Measurements from ENCODE around the gene RAB27B. TPM values are rescaled to one million over a fixed set of nuclear protein-coding genes. Genes with fewer than 3 reads are reported as not detected.

RAB27B gene
- total RNA-seq, 1 donor from 2014 or later, result 0.44 TPM

DNA sequence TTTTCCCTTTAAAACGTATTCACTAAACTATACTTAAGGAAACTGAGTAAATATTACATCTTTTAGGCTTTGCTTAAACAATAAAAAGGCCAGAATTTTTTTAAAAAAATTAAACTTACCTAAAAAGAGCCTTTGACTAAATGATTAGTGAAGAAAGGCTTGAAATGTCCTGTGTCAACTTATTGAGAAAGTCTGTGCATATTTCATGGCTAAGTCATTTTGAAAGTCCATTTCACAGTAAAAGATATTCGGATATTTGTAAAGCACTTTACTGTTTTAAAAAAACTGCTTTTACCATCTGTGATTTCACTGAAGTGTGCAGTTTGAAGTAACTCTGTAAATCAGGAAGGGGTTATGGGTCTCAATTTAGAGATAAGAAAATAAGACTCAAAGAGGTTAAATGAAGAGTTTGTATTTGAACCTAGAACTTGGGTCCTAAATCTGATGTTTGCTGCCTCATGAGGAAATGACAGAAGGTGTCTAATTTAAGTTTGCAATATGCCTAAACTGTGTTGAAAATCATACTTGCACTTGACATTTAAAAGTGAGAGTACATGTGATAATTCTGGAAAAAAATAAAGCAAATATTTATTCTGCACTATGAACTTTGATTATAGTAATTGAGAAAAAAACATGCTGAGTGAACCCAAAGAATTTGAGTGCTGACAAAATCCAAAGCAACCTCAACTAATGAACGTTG lies 50.5 kb downstream of the RAB27B start:
- TF ChIP-seq, protein P1, sequence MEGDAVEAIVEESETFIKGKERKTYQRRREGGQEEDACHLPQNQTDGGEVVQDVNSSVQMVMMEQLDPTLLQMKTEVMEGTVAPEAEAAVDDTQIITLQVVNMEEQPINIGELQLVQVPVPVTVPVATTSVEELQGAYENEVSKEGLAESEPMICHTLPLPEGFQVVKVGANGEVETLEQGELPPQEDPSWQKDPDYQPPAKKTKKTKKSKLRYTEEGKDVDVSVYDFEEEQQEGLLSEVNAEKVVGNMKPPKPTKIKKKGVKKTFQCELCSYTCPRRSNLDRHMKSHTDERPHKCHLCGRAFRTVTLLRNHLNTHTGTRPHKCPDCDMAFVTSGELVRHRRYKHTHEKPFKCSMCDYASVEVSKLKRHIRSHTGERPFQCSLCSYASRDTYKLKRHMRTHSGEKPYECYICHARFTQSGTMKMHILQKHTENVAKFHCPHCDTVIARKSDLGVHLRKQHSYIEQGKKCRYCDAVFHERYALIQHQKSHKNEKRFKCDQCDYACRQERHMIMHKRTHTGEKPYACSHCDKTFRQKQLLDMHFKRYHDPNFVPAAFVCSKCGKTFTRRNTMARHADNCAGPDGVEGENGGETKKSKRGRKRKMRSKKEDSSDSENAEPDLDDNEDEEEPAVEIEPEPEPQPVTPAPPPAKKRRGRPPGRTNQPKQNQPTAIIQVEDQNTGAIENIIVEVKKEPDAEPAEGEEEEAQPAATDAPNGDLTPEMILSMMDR (conservative IDR thresholded peaks at IDR 0.05), result no peak
- no peak for DNase-seq (ENCODE audit: low read depth, low spot score)
- H3K4me1 Mint-ChIP-seq, result peaks cover 24% of the 10 kb centered on the region
- H3K27ac Mint-ChIP-seq (ENCODE audit: unreplicated experiment), result no peak overlapping the region
- H3K4me3 Mint-ChIP-seq, result no peak overlapping the region
- no peaks in the 10 kb centered on the region for H3K27me3 Mint-ChIP-seq (ENCODE audit: low read depth)
- H3K9me3 Mint-ChIP-seq, result no peaks in the 10 kb centered on the region
- no peaks in the 10 kb centered on the region for H3K36me3 Mint-ChIP-seq (ENCODE audit: low read depth)

DNA sequence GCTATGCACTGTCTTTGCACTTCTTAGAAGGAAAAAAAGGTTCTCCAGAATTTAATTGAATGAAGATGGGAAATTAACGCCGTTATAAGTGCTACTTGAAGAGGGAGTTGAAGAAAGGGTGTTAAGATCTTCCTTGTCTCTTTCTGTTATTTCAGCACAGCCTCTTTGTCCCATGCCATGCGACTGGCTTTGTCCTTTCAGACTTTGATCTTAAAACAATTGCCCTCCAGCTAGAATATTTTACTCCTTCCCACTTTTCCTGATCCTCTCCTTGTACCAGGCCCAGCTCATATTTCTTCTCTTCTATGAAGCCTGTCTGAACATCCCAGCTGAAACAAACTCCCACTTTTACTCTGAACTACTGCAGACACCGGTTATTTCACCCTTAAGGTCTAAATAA lies 51.4 kb downstream of the RAB27B start:
- DNase-seq (ENCODE audit: low read depth, low spot score), result no peak
- no peaks in the 10 kb centered on the region for H3K36me3 Mint-ChIP-seq (ENCODE audit: low read depth)
- no peak overlapping the region for H3K4me3 Mint-ChIP-seq
- no peak overlapping the region for H3K27ac Mint-ChIP-seq (ENCODE audit: unreplicated experiment)
- no peaks in the 10 kb centered on the region for H3K9me3 Mint-ChIP-seq
- no peaks in the 10 kb centered on the region for H3K27me3 Mint-ChIP-seq (ENCODE audit: low read depth)
- TF ChIP-seq, protein P1 (conservative IDR thresholded peaks at IDR 0.05), result no peak
- H3K4me1 Mint-ChIP-seq, result peaks cover 19% of the 10 kb centered on the region

- DNase-seq (ENCODE audit: low read depth, low spot score), result no peak
- TF ChIP-seq, protein P1 (conservative IDR thresholded peaks at IDR 0.05), result no peak
- no peaks in the 10 kb centered on the region for H3K9me3 Mint-ChIP-seq
- H3K4me1 Mint-ChIP-seq, result peaks cover 19% of the 10 kb centered on the region
- H3K27ac Mint-ChIP-seq (ENCODE audit: unreplicated experiment), result no peak overlapping the region
- no peaks in the 10 kb centered on the region for H3K36me3 Mint-ChIP-seq (ENCODE audit: low read depth)
- no peak overlapping the region for H3K4me3 Mint-ChIP-seq
- H3K27me3 Mint-ChIP-seq (ENCODE audit: low read depth), result no peaks in the 10 kb centered on the region
These were observed 52.3 kb downstream of the RAB27B start for GRCh38 chr18:54880395-54881105.

DNA sequence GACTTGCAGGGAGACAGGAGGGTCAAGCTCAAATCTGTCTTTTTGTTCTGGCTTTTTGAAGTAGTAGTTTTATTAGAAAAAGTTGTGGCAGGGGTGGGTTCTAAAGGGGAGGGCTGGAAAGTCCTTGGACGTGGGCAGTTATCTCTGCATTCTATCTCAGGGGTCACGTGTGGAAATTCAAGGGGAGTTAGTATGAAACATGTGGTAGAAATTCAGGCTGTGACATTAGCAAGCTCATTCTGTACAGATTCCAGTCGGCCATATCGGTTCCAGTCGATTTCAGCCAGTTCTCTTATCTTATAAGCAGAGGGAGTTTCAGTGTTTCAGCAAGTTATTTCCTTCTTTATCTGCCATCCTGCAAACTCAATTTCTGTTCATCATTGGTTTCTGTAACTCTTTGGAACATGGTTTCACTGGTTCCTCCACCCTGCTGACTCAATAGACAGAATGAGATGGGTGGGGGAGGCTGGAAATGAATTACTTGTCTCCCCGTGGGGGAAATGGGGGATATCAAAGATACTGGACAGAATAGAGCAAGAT lies 53.0 kb downstream of the RAB27B start:
- DNase-seq (ENCODE audit: low read depth, low spot score), result no peak
- peaks cover 19% of the 10 kb centered on the region for H3K4me1 Mint-ChIP-seq
- TF ChIP-seq, protein P1 (conservative IDR thresholded peaks at IDR 0.05), result no peak
- H3K4me3 Mint-ChIP-seq, result no peak overlapping the region
- no peaks in the 10 kb centered on the region for H3K27me3 Mint-ChIP-seq (ENCODE audit: low read depth)
- H3K36me3 Mint-ChIP-seq (ENCODE audit: low read depth), result no peaks in the 10 kb centered on the region
- H3K27ac Mint-ChIP-seq (ENCODE audit: unreplicated experiment), result no peak overlapping the region
- H3K9me3 Mint-ChIP-seq, result peaks cover 3% of the 10 kb centered on the region

- TF ChIP-seq, protein P1 (conservative IDR thresholded peaks at IDR 0.05), result no peak
- H3K27ac Mint-ChIP-seq (ENCODE audit: unreplicated experiment), result no peak overlapping the region
- H3K36me3 Mint-ChIP-seq (ENCODE audit: low read depth), result no peaks in the 10 kb centered on the region
- H3K9me3 Mint-ChIP-seq, result peaks cover 3% of the 10 kb centered on the region
- no peak for DNase-seq (ENCODE audit: low read depth, low spot score)
- no peaks in the 10 kb centered on the region for H3K27me3 Mint-ChIP-seq (ENCODE audit: low read depth)
- peaks cover 19% of the 10 kb centered on the region for H3K4me1 Mint-ChIP-seq
- no peak overlapping the region for H3K4me3 Mint-ChIP-seq
These were observed 54.0 kb downstream of the RAB27B start for GRCh38 chr18:54882318-54882717.

Measured in neural crest cell (in vitro differentiated cells).